CD14-positive monocyte (primary cell): ENCODE measurements around the gene PAMR1. TPM values are rescaled to one million over a fixed set of nuclear protein-coding genes. Genes with fewer than 3 reads are reported as not detected.

Experiments
- DNase-seq, 3 donors: peaks; one replicate each; pipeline ENCODE4 v3.0.0-alpha.2; 2011 to 2022
- H2AFZ ChIP-seq: 2 replicates; pipeline ENCODE4 v1.6.0; 2012; ENCODE audit warnings: mild to moderate bottlenecking, low read depth, low read length, inconsistent platforms; ENCODE audit not compliant: insufficient read depth, poor library complexity, severe bottlenecking
- H3K27ac ChIP-seq, 2 donors: 1 replicate in 1 of 2; 2 replicates in 1 of 2; pipeline ENCODE4 v1.5.1; 2012 to 2013; ENCODE audit warnings: low read length in 2 of 2, control low read depth in 1 of 2, inconsistent platforms in 1 of 2, low read depth in 1 of 2, mild to moderate bottlenecking in 1 of 2
- H3K27me3 ChIP-seq, 2 donors: one replicate each; pipeline versions ENCODE4 v1.6.0 to v1.6.1; 2011 to 2013; ENCODE audit warnings: low read length in 2 of 2; ENCODE audit not compliant: control insufficient read depth in 2 of 2, insufficient read depth in 2 of 2
- H3K36me3 ChIP-seq, 2 donors: replicated peaks in 1 of 2; 1 replicate in 1 of 2; 2 replicates in 1 of 2; pipeline versions ENCODE4 v1.5.1 to v1.6.1; 2012 to 2013; ENCODE audit warnings: low read length in 2 of 2, control low read depth in 1 of 2, inconsistent platforms in 1 of 2, mild to moderate bottlenecking in 1 of 2; ENCODE audit not compliant: insufficient read depth in 2 of 2, control insufficient read depth in 1 of 2
- H3K4me1 ChIP-seq, 2 donors: 1 replicate in 1 of 2; 2 replicates in 1 of 2; pipeline versions ENCODE4 v1.5.1 to v1.6.1; 2012 to 2013; ENCODE audit warnings: low read length in 2 of 2, control low read depth in 1 of 2, inconsistent platforms in 1 of 2, mild to moderate bottlenecking in 1 of 2, moderate library complexity in 1 of 2; ENCODE audit not compliant: insufficient read depth in 2 of 2, control insufficient read depth in 1 of 2
- H3K4me2 ChIP-seq: replicated peaks from 2 replicates; pipeline ENCODE3; 2012; ENCODE audit warnings: low read length, moderate library complexity, mild to moderate bottlenecking; ENCODE audit not compliant: poor library complexity, severe bottlenecking; ENCODE audit errors: extremely low read depth
- H3K4me3 ChIP-seq, 3 experiments: fragments of 200-600 bp in 1 of 3; sonication (generic) in 1 of 3; replicated peaks in 1 of 3; 1 replicate in 2 of 3; 2 replicates in 1 of 3; pipeline ENCODE4 v1.5.1; 2011 to 2013; ENCODE audit warnings: low read length in 3 of 3, mild to moderate bottlenecking in 3 of 3, control low read depth in 2 of 3, low read depth in 2 of 3, inconsistent platforms in 1 of 3, moderate library complexity in 1 of 3
- H3K79me2 ChIP-seq: 2 replicates; pipeline ENCODE4 v1.6.0; 2012; ENCODE audit warnings: mild to moderate bottlenecking, control low read depth, inconsistent platforms, low read length, moderate library complexity; ENCODE audit not compliant: insufficient read depth
- H3K9ac ChIP-seq: 2 replicates; pipeline ENCODE4 v1.6.0; 2017; ENCODE audit warnings: low read length, mild to moderate bottlenecking; ENCODE audit not compliant: insufficient read depth, poor library complexity, severe bottlenecking
- H3K9me3 ChIP-seq, 2 donors: replicated peaks in 1 of 2; 1 replicate in 1 of 2; 2 replicates in 1 of 2; pipeline versions ENCODE4 v1.5.1 to v1.6.1; 2012 to 2013; ENCODE audit warnings: low read length in 2 of 2, control low read depth in 1 of 2; ENCODE audit not compliant: control insufficient read depth in 1 of 2, insufficient read depth in 1 of 2
- H4K20me1 ChIP-seq: 2 replicates; pipeline ENCODE4 v1.6.0; 2012; ENCODE audit warnings: mild to moderate bottlenecking, low read length, control low read depth, moderate library complexity; ENCODE audit not compliant: insufficient read depth
- H3K27ac Mint-ChIP-seq, 7 donors: one replicate each; pipeline ENCODE4 v1.8.0; 2020; ENCODE audit warnings: mild to moderate bottlenecking in 7 of 7, mixed read lengths in 7 of 7, moderate library complexity in 6 of 7, inconsistent platforms in 2 of 7
- H3K27me3 Mint-ChIP-seq, 3 donors: one replicate each; pipeline ENCODE4 v1.8.0; 2021 to 2022; ENCODE audit warnings: low read depth in 3 of 3, mild to moderate bottlenecking in 3 of 3, mixed read lengths in 3 of 3, moderate library complexity in 3 of 3, inconsistent platforms in 1 of 3
- H3K36me3 Mint-ChIP-seq, 2 donors: one replicate each; pipeline ENCODE4 v1.8.0; 2020; ENCODE audit warnings: mixed read lengths in 2 of 2, inconsistent platforms in 1 of 2, mild to moderate bottlenecking in 1 of 2
- H3K4me1 Mint-ChIP-seq: one replicate; pipeline ENCODE4 v1.8.0; 2020; ENCODE audit warnings: mild to moderate bottlenecking, mixed read lengths
- H3K4me3 Mint-ChIP-seq, 2 donors: one replicate each; pipeline ENCODE4 v1.8.0; 2020; ENCODE audit warnings: mild to moderate bottlenecking in 2 of 2, mixed read lengths in 2 of 2, moderate library complexity in 1 of 2
- H3K9me3 Mint-ChIP-seq, 7 donors: one replicate each; pipeline ENCODE4 v1.8.0; 2020 to 2022; ENCODE audit warnings: mixed read lengths in 7 of 7, mild to moderate bottlenecking in 6 of 7, moderate library complexity in 6 of 7, inconsistent platforms in 2 of 7
- CTCF ChIP-seq: fragments of 200-600 bp; IDR thresholded peaks from one replicate; pipeline ENCODE4 v1.8.0; 2022; ENCODE audit warnings: antibody characterized with exemption, mild to moderate bottlenecking
- WGBS: methylation state at CpG from one replicate; pipeline ENCODE4 v1.1.5; 2013; ENCODE audit warnings: missing lambda C conversion rate; ENCODE audit not compliant: insufficient coverage; 5-methylcytosine and 5-hydroxymethylcytosine counted together
- intact Hi-C, 2 donors: fragments of 100-400 bp; cut with micrococcal nuclease; formaldehyde crosslinking; loops; one replicate each; pipeline versions ENCODE4 v1.15.0 to v1.15.1; 2023
- polyA plus RNA-seq, 3 donors: library from polyadenylated mRNA; depleted of rRNA in 1 of 3; unstranded in 2 of 3; stranded (reverse) in 1 of 3; fragments of 300-500 nt in 2 of 3; fragments of >200 nt in 1 of 3; fragmentation: Illumina TruSeq in 2 of 3; gene quantifications; 1 replicate in 2 of 3; 2 replicates in 1 of 3; pipeline ENCODE4 v1.2.3, GENCODE V29; 2012 to 2021

PAMR1 gene
- polyA plus RNA-seq, 3 donors: not detected

GRCh38 chr11:35459489-35459888, 65.9 kb downstream of the PAMR1 start:
- H3K27me3 ChIP-seq: peaks cover 3 to 8% of the 10 kb centered on the region in 2 donors
- intact Hi-C loops: no loop called here
- WGBS: no CpG with 5 or more reads among the region's 1 CpG
- peaks cover 13 to 18% (median 17%) of the 10 kb centered on the region in 3 donors for H3K27me3 Mint-ChIP-seq
- no peak for DNase-seq
- no peaks in the 10 kb centered on the region for H3K9me3 ChIP-seq
- no peaks in the 10 kb centered on the region for H3K4me1 ChIP-seq
- H3K4me2 ChIP-seq: no peak overlapping the region
- H2AFZ ChIP-seq: no peak overlapping the region
- no peaks in the 10 kb centered on the region for H3K36me3 Mint-ChIP-seq
- no peak overlapping the region for H3K27ac Mint-ChIP-seq
- H4K20me1 ChIP-seq: no peaks in the 10 kb centered on the region
- H3K9ac ChIP-seq: no peak overlapping the region
- no peaks in the 10 kb centered on the region for H3K4me1 Mint-ChIP-seq
- H3K4me3 Mint-ChIP-seq: no peak overlapping the region
- H3K27ac ChIP-seq: no peak overlapping the region
- no peak for TF ChIP-seq CTCF
- H3K79me2 ChIP-seq: no peaks in the 10 kb centered on the region
- H3K4me3 ChIP-seq: no peak overlapping the region
- peaks cover 0 to 2% (median 0%) of the 10 kb centered on the region in 7 donors for H3K9me3 Mint-ChIP-seq
- H3K36me3 ChIP-seq: no peaks in the 10 kb centered on the region

GRCh38 chr11:35458846-35459245, 66.6 kb downstream of the PAMR1 start:
- Histone ChIP-seq H3K9me3 (no peaks in the 10 kb centered on the region), H3K27ac (no peak overlapping the region), H3K9ac (no peak overlapping the region), H3K4me1 (no peaks in the 10 kb centered on the region), H3K79me2 (no peaks in the 10 kb centered on the region), H3K4me3 (no peak overlapping the region), H2AFZ (no peak overlapping the region), H3K36me3 (no peaks in the 10 kb centered on the region), H3K27me3 (peaks cover 3 to 8% of the 10 kb centered on the region in 2 donors), H3K4me2 (no peak overlapping the region), H4K20me1 (no peaks in the 10 kb centered on the region)
- H3K4me3 Mint-ChIP-seq: no peak overlapping the region
- intact Hi-C loops: no loop called here
- H3K4me1 Mint-ChIP-seq: no peaks in the 10 kb centered on the region
- no peak for DNase-seq
- H3K27me3 Mint-ChIP-seq: peaks cover 15 to 21% (median 19%) of the 10 kb centered on the region in 3 donors
- 90% methylated on average over 2 of the region's 3 CpGs for WGBS
- no peak for TF ChIP-seq CTCF
- H3K27ac Mint-ChIP-seq: no peak overlapping the region
- peaks cover 0 to 2% (median 0%) of the 10 kb centered on the region in 7 donors for H3K9me3 Mint-ChIP-seq
- H3K36me3 Mint-ChIP-seq: no peaks in the 10 kb centered on the region
